ENCODE results near the gene OR2AJ1.
"Not testable (repeated sequence)": the region's sequence is repeated elsewhere in the genome, so short reads cannot be mapped to it uniquely, and the experiment has no call there.

The OR2AJ1 gene, protein sequence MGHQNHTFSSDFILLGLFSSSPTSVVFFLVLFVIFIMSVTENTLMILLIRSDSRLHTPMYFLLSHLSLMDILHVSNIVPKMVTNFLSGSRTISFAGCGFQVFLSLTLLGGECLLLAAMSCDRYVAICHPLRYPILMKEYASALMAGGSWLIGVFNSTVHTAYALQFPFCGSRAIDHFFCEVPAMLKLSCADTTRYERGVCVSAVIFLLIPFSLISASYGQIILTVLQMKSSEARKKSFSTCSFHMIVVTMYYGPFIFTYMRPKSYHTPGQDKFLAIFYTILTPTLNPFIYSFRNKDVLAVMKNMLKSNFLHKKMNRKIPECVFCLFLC

DNA sequence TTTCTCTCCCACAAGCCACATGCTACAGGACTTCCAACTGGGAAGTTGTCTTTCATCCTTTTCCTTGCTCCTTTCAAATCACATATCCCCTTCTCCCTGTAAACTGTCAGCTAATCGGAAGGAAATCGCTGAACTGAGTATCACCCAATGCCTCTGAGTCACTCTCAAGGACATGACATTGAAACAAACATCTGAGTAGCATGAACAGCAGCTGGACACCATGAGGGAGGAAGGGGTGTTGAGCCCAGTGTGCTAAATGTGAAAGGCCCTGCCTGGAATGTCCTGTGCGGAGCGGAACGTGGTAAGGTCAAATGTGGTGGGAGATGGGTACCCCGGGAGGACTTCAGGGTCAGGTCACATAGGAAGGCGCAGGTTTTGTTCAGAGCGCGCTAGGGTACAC, at the start of gene OR2AJ1:
Gene OR2AJ1, plus strand, starts transcription at position 22 of the 400 bp plus-strand sequence. CDS start 8,880 bp downstream, outside the sequence.
- DNase-seq = no peak

DNA sequence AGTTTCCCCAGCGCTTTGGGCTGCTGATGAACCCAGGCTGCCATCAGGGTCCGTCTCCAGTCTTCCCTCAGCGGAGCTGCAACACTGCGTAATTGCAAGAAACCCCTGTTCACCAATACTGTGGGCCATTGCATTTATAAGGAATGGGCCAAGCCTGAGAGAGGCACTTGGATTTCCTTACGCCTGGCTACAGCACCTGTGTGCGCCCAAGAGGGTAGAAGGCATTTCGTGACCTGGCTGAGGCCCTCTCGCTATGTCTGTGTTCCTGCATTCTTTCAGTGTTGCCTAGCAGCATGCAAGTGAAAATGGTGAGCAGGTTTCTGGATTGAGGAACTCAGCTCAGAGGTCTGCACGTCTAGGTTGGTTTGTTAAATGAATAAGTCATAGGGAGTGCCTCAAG, 41.3 kb upstream of the OR2AJ1 start:
- no peak for DNase-seq

DNA sequence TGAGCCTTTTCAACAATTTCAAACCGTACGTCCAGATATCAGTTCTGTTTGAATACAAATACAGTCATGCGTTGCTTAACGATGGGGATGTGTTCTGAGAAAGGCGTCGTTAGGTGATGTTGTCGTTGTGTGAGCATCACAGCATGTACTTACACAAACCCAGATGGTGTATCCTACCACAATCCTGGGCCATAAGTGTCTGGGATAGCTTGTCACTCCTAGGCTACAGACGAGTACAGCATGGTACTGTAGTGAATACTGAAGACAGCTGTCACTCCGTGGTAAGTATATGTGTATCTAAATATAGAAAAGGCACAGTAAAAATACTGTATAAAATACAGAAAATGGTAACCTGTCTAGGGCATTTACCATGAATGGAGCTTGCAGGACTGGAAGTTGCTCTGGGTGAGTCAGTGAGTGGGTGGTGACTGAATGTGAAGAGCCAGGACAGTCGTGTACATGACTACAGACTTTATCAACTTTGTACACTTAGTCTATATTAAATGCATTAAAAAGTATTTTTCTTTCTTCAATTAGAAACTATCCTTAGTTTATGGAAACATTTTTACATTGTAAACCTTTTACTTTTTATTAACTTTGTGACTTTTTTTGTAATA, 39.8 kb upstream of the OR2AJ1 start:
- DNase-seq = no peak

DNA sequence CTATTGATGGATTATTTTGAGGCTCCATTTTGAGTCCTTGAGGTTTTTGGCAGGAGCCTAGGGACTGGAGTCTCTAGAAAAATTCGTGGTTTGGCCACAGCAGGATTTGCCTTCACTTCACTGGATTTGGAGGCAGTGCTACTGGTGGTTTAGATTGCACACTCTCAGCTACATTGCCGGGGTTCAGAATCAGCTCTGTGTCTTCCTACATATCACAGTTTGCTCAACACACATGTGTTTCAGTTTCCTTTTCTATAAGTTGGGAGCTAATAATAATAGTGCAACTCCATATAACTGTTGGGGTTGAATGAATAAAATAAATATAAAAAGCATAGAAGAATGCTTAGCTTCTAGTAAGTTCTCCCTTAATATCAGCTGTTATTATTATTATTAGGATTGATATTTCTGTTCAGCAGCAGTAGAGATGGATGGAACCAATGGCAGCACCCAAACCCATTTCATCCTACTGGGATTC, 29.5 kb upstream of the OR2AJ1 start, which contains the start of gene OR2W3:
Gene OR2W3, plus strand, starts transcription at position 425 of the 475 bp plus-strand sequence. Its CDS starts 0 bp downstream, at position 425.
- DNase-seq = no peak

DNA sequence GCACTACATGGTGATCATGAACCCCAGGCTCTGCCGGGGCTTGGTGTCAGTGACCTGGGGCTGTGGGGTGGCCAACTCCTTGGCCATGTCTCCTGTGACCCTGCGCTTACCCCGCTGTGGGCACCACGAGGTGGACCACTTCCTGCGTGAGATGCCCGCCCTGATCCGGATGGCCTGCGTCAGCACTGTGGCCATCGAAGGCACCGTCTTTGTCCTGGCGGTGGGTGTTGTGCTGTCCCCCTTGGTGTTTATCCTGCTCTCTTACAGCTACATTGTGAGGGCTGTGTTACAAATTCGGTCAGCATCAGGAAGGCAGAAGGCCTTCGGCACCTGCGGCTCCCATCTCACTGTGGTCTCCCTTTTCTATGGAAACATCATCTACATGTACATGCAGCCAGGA, 28.7 kb upstream of the OR2AJ1 start:
- DNase-seq = no peak

DNA sequence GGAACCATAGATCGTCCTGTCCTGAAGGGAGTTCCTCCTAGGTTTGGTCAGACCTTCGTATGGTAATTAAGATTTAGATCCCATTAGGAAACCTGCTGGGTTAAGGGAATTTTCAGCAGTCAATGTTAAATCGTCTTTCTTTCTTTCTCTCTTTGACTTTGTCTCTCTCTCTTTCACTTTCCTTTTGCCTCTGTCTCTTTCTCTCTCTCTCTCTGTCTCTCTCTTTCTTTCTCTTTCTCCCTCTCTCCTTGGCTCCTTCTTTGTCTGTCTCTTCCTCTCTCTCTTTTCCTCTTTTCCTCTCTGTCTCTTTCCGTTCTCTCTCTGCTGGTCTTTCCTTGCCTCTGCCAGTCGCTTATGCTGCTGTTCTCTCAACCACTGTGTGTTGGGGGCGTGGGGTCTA, 20.6 kb upstream of the OR2AJ1 start:
- DNase-seq = no peak

DNA sequence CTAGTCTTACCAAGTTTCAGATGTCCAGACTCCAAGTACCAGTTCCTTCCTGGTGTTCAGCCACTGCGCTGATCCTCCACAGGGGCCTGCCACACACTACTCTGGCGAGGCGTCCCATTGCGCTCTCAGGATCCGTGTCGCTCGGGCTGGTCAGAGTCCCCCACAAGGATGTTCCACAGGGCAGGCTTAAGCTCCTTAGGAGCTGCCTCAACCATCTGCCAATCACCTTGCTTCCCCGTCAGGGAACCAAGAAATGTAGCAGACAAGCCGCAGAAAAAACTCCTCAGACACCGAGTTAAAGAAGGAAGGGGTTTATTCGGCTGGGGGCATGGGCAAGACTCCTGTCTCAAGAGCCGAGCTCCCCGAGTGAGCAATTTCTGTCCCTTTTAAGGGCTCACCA, 19.5 kb upstream of the OR2AJ1 start:
- DNase-seq = no peak

DNA sequence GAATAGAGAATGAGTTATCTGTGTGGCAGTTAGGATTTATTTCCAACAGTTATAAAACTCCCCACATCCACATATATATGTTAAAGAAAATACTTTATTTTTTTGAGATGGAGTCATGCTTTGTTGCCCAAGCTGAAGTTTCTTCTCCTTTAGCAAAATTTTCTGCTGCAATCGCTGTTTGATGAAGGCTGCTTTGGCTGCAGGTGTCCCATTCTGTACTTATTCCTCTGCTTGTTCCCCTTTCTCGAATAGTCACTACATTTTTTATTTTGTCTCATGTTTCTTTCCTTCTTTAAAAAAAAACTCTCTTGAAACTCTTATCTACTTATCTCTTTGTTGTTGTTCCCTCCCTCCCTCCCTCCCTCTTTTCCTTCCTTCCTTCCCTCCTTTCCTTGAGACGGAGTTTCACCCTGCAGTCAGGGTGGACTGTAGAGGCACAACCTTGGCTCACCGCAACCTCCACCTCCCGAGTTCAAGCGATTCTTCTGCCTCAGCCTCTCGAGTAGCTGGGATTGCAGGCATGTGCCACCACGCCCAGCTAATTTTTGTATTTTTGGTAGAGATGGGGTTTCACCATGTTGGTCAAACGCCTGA, 18.7 kb upstream of the OR2AJ1 start:
- no peak for DNase-seq

DNA sequence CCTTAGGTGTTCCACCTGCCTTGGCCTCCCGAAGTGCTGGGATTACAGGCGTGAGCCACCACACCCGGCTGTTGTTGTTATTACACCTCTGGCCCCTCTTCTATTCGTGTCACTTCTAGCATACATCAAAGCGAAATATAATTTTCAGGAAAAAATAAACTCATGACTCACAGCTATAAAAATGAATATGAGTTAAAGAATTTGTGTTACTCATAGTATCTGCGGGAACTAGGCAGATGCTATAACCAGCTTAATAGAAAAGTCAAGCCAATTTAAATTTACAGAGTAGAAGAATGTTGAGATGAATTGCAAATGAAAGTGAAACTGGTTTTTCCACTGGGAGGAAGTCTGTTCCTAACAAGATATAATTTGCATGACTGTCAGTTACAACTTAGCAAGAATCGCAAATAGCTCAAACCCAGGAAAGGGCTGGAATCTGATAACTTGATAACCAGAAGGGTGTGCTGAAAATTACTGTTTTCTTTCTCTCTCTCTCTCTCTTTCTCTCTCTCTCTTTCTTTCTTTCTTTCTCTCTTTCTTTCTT, 18.1 kb upstream of the OR2AJ1 start:
- no peak for DNase-seq

DNA sequence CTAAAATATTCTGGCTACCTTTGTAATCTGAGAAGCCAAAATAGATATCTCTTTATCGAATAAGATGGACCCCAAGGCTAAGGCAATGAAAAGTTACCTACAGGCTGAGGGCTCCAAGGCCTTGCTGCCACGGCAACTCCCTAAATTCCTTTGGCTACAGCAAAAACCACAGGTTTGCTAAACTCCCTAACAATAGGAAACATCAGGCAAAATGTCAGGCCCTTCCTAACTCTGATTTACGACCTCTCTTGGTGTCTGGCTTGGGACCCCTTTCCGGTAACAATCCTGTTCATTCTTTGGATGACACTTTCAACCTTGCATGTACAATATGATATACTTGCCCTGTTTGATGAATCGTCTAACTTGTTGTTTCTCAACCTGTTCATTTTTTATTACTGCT, 15.9 kb upstream of the OR2AJ1 start:
- no peak for DNase-seq

DNA sequence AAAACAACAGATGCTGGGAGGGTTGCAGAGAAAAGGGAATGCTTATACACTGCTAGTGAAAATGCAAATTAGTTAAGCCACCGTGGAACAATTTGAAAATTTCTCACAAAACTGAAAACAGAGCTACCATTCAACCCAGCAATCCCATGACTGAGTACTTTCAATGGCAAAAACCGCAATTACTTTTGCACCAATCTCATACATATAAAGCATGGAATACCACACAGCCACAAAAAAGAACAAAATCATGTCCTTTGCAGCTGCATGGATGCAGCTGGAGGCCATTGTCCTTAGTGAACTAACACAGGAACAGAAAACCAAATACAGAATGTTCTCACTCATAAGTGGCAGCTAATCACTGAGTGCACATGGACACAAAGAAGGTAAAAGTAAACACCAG, 10.9 kb upstream of the OR2AJ1 start:
- DNase-seq = no peak

DNA sequence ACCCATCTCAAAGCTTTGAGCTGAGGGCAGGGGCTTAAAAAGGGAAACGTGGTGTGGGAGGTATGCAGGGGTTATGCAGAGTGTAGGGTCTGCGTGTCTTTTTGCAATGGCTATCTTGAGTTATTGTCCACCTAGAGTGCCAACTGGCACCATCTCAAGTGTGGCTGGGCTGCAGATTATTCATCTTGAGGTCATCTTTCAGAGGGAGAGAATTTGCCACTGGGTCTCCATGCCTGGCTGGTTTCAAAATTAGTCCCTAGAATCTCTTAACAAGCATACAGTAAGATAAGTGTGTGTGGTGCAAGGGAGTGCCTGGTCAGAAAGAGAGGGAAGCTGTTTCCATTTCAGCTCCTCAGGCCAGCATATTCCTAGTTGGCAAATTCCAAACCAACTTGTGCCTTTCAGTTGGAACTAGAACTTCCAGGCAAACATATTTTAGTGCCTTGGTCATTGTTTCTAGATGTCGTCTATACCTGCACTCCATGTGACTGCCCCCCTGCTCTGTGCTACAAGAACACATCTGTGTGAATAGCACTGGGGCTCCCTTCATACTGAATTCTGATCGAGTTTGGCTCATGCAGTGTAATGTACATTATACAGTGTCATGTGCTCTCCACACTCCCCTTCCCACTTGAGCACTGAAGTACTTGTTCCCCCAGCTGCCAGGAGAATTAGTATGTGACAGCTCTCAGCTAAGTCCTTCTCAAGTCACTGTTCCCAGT, 9.6 kb upstream of the OR2AJ1 start:
- DNase-seq = no peak

DNA sequence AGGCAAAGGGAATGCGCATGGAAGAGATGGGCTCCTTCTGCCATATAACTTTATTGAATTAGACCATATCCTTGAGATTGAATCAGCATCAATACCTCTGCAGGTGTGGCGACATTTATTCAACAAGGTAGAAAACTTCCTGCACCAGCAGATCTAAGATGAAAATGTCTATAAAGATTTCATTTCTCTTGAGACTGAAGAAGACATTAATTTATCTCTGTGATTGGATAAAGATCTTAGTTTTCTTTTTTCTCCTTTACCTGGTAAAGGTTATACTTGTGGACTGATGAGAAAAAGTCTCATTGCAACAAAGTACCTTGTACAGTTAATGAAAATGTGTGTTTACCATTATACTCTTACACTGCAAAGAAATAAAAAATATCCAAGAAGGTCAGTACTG, 4.7 kb upstream of the OR2AJ1 start, which contains the start of gene OR2T8:
Gene OR2T8, plus strand, starts transcription at position 301 of the 400 bp plus-strand sequence. CDS start 766 bp downstream, outside the sequence.
- DNase-seq = no peak

DNA sequence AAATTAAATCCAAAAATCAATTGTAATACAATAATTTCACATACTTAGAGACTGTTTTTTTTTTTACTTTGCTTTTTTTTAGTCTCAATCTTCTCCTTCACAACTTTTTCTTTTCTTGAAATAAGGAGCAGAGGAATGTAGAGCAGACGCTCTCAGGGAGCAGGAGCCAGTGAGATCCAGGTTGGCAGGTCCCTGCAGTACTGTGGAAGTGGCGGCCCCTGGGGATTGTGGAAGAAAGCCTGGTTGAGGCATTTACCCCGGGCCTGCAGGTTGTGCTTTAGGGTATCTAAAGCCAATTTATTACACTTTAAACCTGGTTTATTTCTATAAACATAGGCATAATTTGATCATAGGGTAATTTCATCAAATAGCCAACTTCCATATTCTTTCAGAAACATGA, 748 bp upstream of the OR2AJ1 start:
- no peak for DNase-seq

DNA sequence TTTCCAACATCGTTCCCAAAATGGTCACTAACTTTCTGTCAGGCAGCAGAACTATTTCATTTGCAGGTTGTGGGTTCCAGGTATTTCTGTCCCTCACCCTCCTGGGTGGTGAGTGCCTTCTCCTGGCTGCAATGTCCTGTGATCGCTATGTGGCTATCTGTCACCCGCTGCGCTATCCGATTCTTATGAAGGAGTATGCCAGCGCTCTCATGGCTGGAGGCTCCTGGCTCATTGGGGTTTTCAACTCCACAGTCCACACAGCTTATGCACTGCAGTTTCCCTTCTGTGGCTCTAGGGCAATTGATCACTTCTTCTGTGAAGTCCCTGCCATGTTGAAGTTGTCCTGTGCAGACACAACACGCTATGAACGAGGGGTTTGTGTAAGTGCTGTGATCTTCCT, 9.3 kb downstream of the OR2AJ1 start:
- no peak for DNase-seq

DNA sequence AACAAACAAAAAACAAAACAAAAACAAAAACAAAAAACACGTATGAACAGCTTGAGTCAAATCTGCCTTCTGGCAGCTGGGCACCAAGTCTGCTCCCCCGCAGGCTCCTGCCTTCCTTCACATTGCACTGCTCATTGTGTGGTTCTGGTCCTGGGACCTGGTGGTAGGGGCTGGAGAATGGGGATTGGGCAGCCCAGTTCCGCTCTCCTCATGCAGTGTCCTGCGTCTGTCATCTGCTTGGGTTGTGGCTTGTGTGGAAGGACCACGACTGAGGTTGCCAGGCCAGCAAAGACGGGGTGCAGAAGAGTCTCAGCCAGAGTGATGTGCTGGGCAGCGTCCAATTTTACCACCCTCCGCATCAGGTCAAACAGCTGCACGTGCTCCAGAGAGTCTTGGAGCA, 11.1 kb downstream of the OR2AJ1 start:
- no peak for DNase-seq

DNA sequence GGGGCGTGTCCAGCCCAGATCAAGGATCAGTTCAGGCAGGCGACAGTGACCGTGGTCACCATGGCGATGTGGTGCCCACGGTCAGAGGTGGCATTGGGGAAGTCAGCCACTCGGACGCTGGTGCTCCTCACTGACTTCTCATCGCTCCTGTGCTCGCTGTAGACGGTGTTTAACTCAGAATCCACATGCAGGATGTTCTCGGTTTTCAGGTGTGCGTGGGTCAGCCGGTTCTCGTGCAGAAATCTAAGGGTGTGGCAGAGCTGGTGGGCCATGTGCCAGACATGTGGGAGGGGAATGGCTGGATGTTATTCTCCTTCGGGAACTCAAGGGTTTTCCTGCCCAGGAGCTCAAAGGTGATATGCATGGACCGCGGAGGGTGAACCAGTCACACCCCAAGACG, 11.7 kb downstream of the OR2AJ1 start:
- DNase-seq = no peak

DNA sequence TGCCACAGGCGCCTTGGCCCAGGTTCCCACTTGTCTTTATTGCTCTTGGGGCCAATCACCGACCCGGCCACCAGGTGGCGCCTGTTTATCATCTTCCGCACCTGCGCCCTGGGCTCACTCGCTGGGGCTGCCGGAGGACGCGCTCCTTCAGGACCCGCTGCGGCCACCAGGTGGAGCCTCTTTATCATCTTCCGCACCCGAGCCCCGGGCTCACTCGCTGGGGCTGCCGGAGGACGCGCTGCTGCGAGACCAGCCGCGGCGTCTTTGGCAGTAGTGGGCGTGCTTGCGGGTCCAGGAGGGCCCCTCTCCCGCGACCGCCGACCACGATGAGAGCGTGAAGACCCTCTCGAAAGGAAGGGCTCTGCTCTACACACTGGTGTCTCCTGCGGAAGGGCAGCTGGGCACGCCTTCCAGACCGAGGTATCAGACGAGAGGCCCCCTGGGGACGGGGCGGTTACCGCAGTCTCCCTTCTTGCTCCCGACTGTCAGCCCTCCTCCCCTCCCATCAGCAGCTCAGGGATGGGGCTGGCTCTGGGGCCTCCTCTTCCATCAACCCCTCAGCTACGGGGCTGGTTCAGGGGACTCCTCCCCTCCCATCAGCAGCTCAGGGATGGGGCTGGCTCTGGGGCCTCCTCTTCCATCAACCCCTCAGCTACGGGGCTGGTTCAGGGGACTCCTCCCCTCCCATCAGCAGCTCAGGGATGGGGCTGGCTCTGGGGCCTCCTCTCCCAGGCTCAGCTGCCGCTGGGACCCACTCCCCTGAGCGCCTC, 12.5 kb downstream of the OR2AJ1 start:
- not testable (repeated sequence) for DNase-seq

DNA sequence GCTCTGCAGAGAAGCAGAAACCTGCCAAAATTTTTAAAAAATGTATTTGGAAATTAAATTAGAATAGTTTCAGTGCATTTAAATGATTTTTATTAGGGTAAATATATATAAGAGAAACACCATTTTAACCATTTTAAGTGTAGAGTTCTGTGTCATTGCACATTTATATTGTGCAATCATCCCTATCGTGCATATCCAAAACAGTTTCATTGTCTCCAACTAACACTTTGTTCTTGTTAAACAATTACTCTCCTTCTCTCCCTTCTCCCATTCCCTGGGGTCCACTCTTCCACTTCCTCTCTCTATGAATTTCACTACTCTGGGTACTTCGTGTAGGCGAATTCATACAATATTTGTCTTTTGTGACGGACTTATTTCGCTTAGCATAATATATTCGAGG, 17.9 kb downstream of the OR2AJ1 start:
- no peak for DNase-seq

DNA sequence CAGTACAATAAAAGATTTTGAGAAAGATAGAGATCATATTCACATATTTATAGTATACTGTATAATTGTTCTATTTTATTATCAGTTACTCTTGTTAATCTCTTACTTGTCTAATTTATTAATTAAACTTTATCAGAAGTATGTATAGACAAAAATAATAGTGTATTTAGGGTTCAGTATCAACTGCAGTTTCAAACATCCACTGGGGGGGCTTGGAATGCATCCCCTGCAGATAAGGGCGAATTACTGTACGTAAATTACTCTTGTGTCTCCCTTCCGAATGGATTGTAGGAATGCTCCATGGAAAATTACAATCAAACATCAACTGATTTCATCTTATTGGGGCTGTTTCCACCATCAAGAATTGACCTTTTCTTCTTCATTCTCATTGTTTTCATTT, 23.9 kb downstream of the OR2AJ1 start, which contains the start of gene OR2L8:
Gene OR2L8, plus strand, starts transcription at position 301 of the 400 bp plus-strand sequence. Its CDS starts 0 bp downstream, at position 301.
- DNase-seq = no peak

DNA sequence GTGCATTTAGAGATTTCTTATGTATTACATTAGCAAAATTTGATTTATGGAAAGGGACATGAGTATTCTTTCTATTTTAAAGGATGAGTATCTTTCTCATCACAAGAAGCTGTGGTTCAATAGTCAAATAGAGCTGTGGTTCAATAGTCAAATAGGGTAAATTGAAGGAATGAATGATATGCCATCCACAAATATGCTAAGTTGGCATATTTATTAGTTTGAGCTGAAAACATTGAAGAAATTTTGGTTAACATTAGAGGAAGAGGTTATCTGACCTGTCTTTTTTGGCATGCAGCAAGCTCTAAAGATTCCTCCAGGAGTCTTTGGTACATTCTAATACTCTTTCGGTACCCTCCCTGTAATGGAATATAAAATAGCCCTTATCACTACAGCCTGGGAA, 28.7 kb downstream of the OR2AJ1 start:
- no peak for DNase-seq

DNA sequence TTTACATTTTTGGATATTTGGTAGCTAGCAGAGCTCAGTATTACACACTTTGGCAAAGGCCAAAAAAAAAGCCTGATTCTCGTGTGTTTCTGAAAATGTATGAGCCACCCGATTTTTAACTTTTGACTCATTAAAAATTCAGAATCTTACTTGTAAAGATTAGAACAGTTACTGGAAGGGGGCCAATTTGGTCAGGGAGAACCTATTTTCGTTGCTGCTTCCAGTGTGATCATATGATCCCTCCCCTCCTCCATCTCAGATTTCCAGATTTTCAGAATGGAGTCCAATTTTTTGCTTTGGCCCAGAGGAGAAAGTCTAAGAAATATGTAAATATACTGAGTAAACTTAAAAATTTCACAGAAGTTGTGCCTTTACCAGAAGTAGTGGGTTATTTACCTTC, 37.1 kb downstream of the OR2AJ1 start:
- no peak for DNase-seq

Measured in NCI-H1436 treated with DMSO at 0.1 percent for 48 hours (cell line).